GM18502 (cell line): ENCODE results near the gene CROT.

ENCODE experiments used
- ATAC-seq: cut with Tn5 transposase; IDR thresholded peaks from one replicate; pipeline ENCODE4 v1.9.1; 2021; ENCODE audit warnings: mild to moderate bottlenecking; ENCODE audit not compliant: unreplicated experiment, poor library complexity

The CROT gene

DNA sequence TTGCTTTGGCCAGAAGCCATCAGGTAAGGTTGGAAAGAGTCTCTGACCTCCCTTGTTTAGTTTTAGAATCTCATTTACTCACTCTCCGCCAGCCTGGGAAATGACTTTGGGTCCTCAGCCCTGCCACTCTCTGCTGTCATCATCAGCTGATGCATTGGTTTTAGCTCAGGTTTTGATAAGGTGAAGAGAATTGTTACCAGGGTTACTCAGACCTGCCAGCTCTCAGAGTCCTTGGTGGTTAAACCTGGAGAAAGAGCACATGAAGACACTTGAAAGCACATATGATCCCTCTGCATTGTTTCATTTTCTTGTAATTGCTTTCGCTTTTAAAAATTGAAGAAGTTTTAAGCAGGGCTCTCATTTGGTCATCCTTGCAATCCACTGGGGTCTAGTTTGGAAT lies 4.0 kb upstream of the CROT start:
- no peak for ATAC-seq

DNA sequence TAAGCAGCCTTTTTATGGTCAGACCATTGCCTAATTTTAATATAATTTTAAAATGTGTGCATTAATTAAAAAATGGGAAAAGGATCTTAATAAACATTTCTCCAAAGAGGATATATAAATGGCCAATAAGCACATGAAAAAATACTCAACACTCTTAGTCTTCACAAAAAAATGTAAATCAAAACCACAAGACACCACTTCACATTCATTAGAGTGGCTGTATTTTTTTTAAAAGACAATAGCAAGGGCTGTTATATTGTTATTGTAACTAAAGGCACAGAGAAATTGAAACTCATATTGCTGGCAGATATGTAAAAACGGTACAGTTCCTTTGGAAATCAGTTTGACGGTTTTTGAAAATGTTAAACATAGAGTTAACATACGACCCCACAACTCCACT lies 3.2 kb upstream of the CROT start:
- no peak for ATAC-seq

DNA sequence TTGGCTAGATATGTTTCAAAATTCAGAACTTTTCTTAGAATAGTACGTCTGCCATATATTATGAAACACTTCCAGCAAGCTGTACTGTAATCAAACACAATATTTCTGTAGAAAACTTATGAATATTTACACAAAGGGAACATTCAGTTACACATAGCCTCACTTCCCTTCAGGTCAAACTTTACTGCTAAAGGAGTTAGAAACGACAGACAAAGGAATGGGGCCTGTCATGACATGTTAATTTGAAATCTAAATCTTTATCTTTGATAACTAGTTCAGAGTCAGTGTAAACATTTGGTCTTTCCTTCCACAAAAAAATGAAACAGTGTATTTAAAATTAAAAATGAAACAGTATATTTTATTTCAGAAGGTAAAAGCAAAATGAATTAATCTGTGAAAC lies 1.0 kb upstream of the CROT start:
- no peak for ATAC-seq

DNA sequence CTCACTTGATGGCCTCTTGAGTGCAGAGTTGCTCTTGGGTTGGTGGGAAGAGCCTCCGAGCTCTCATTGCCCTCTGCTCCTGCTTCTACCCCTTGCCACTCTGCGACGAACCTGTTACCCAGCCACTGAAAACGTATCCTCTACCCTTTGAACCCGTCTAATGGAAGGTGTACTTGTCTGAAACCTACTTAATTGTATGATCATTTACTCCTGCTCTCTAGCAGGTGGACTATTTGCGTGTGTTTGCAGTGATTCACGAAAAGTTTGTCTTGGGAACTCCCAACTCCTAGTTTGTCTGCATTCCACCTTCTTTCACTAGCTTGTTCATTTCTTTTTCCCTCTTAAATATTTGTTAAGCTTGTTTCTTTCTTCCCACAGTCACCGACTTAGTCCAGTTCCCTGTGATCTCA lies 503 bp downstream of the CROT start:
- ATAC-seq, result peak; percentile 8

DNA sequence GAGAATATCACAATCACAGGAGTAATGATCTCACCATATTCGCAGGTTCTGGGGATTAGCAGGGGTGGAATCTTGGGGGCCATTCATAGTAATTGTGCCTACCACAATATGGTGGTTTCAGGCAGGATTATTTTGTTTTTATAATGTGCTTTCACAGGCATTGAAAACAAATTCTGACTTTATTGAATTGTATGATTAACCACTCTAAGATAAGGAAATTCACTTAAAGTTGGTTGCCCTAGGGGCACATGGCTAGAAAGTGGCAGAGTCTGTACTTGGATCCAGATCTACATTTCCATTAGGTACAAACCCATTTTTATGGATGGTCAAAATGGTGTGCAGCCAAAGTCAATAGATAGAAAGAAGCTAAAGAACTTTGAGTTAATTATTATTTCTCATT lies 1.7 kb downstream of the CROT start:
- ATAC-seq, result no peak

DNA sequence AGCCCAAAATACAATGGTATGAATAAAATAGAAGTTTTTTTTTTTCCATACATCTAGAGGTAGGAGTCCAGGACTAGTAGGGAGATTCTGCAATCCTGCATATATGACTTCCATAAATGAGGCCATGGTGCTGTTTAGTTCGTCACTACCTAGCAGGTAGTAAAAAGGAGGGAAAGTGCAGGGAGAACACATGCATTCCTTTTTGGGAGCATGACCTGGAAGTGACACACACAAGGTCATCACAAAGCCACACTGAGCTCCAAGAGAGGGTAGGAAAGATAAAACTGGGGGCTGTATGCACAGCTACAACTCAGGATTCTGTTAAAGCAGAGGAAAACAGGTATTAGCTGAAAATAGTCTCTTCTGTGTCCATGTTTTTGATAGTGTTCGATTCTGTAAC lies 2.2 kb downstream of the CROT start:
- no peak for ATAC-seq

DNA sequence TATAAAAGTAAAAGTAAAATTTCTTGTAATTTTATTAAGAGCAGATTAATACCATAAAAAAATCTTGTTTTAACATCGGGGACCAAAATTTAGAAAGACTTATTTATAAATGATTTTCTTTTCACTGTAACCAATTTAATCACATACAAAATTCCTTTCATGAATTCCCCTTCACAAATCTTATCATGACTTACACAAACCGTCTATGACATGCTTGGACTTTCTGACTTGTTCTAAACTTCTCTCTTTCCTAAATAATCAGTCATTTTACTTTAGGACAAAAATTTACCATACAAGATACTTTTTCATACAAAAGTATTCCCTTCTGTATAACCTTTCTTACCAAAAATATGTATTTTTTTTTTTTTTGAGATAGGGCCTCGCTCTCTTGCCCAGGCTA lies 9.3 kb downstream of the CROT start:
- ATAC-seq, result no peak

DNA sequence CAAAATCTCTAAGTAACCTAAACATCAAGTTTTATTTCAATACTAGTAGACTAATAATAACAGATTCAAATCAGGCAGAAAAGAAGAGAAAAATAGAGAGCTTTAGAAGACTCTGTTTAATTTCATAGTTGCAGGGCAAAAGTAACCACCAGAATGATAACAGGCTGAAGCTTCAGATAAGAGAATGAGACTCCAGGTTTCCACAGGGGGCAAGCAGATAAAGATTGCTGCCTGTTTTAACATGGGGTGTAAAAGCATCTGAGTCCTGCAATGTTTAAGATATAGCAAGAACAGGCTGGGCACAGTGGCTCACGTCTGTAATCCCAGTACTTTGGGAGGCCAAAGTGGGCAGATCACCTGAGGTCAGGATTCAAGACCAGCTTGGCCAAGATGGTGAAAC lies 11.0 kb downstream of the CROT start:
- no peak for ATAC-seq

DNA sequence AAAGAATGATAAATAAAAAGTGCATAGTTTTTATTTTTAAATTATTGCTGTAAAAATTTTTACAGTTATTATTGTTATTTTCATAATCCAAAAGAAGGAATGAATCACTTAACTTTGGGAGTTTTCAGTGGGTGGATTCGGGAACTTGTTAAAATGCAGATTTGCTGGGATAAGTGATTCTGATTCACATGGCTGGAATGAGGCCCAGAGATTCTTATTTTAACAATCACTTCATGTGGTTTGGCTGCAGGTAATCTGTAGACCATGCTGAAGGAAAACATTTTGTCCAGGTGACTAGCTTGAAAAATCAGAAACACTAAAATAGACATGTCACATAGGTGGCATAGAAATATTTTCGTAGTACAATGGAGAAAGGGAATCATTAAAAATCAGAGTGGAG lies 13.9 kb downstream of the CROT start:
- no peak for ATAC-seq

DNA sequence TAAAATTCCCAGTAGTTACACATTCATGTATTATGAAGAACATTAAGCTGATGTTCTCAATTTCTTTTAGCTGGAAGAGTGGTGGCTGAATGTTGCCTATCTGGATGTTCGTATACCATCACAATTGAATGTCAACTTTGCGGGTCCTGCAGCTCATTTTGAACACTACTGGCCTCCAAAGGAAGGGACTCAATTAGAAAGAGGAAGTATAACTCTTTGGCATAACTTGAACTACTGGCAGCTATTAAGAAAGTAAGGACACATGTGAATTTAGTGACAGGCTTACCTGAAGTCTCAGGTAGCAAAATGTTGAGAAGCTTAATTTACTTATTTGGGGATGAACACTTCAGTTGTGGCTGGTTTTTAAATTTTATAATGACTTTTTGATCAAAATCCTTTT lies 15.9 kb downstream of the CROT start:
- no peak for ATAC-seq

DNA sequence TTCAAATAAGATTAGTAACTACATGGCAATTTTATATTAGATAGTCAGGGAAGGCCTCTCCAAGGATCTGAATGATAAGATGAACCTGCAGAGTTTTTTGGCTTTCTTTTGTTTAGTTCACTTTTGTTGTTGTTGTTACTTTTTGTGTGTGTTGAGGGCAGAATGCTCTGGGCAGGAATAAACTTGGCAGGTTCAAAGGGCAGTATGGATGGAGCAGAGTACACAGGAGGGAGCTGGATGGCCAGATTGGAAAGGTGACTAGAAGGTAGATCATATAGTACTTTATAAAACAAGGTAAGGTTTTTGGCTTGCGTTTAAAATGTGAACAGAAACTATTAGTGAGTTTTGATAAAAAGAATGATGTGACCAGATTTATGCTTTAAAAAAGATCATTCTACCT lies 17.9 kb downstream of the CROT start:
- ATAC-seq, result no peak

DNA sequence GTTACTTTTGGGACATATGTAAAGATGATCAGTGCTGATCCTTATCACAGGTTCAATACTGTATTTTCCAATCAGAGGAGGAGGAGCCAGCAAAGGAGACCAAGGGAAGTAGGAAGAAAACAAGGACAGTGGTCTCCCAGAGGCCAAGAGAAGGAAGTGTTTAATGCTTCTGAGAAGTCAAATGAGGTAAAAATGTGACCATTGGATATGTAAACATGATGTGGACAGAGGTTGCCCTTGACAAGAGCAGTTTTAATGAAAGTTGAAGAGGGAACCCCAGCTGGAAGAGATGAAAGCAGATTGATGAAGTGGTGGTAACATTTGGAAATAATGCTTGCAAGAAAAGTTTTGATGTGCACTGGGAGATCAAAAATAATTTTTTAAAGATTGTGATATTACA lies 18.8 kb downstream of the CROT start:
- ATAC-seq, result no peak

DNA sequence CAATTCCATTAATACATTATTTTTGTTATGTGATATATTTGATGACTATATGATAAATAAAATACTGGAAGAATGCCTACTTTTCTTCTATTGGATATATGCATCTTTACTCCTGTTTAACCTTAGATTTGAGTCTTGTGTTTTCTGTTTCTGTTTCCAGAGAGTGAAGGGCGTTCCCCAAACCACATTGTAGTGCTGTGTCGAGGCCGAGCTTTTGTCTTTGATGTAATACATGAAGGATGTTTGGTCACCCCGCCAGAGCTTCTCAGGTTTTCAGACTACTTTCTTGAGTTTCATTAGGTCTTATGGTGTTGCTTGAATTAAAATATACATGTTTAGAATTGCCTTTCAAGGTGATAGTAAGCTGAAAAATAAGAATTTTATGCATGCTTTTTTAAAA lies 23.8 kb downstream of the CROT start:
- no peak for ATAC-seq

DNA sequence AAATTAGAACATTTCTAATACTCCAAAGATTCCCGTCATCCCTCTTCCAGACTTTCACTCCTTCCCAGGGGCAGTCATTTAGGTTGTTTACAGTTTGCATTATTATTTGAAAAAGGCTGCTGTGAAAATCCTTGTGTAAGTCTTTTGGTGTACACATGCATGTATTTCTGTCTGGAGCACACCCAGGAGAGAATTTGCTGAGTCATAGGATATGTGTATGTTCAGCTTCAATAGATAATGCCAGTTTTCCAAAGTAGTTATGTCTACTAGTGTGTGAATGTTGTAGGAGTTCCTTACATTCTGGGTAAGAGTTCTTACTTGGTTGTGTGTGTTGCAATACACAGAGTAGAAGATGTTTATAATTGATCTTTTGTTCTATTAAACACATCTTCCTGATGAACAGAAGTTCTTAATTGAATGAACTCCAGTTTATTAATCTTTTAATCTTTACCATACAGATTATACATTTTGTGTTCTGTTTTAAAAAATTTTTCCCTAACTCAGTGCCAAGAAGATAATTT lies 25.3 kb downstream of the CROT start:
- ATAC-seq, result no peak

DNA sequence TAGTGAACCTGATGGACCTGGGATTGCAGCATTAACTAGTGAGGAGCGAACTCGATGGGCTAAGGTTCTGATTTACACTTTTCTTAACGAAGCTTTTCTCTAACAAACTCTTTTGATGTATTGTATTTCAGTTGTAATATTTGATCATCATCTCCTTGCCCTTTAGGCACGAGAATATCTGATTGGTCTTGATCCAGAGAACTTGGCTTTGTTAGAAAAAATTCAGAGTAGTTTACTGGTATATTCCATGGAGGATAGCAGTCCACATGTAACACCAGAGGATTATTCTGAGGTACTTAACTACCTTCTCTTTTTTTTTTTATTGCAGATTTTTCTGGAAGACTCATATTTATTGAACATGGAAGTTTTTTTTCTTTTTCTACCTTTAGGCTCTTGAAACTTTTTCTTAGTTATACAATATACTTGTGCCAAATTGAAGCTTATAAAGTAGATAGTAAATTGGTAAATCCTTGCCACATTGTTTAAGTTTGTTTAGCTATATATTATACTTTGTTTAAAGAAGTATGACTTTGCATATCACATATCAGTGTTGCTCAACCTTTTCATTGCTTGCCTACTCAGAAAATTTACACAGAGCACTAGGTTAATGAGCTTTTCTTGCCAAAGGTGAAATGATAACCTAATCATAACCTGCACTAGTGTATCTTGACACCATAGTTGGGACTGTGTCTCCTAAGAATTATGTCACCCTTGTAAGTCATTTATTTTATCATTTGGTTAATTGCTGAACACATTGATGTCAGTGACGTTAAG lies 30.4 kb downstream of the CROT start:
- no peak for ATAC-seq

DNA sequence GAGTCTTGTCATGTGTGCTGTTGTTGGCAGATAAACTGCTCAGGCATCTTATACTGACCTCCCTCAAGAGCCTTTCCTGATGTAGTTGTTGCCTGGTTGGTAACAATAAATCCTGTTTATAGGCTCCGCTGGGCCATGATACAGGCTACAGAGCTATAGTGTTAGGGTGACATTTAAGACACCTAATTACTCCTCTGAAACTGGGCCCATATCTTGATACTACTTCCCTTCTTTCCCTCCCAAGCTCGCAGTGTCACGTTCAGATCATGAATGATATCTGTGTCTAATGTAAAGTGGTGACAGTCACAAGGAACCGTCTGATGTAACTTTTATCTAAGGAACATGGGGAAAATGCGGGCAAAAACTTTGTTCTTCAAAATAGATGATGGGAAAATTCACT lies 35.4 kb downstream of the CROT start:
- ATAC-seq, result no peak

DNA sequence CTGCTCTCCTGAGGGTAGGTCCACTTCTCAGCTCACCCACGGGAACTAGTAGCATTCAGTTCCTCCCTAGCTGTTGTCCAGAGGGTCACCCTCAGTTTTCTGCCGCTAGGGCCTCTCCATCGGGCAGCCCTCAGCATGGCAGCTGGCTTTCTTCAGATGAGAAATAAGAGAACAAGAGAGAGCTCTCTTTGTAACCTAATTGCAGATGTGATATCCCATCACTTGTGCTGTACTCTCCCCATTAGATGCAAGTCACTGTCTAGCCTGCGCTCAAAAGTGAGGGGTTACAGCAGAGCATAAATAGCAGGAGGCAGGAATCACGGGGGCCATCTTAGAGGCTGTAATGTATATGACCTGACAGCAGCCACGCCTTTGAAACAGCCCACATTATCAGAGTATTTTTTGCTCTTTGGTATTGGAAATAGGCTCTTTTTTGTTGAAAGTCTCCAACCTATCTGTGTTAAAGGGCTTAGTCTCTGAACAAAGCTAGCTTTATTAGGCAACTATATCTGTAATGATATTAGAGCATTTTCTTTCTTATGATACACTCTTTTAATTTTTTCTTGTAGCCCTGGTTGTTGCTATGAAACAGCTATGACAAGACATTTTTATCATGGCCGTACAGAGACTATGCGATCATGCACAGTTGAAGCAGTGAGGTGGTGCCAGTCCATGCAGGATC lies 45.7 kb downstream of the CROT start:
- no peak for ATAC-seq

DNA sequence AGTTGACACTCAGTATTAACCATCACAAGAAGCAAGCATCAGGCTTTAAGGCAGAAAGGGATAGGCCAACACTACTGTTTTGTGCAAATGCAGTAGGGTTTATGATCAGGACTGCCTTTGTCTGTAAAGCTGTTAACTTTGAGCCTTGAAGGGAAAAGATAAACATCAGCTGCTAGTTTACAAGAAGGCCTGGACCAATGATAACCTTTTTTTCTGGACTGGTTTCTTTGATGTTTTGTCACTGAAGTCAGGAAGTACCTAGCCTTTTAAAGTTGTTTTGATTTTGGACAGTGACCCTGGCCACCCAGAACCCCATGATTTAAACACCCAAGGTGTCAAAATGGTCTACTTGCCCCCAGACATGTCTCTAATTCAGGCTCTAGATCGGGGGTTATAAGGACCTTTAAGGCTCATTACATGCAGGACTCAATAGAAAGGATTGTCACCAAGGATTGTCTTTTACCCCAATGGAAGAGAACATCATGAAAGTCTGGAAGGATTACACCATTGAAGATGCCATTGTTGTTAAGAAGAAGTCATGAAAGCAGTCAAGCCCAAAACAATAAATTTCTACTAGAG lies 50.1 kb downstream of the CROT start:
- no peak for ATAC-seq

DNA sequence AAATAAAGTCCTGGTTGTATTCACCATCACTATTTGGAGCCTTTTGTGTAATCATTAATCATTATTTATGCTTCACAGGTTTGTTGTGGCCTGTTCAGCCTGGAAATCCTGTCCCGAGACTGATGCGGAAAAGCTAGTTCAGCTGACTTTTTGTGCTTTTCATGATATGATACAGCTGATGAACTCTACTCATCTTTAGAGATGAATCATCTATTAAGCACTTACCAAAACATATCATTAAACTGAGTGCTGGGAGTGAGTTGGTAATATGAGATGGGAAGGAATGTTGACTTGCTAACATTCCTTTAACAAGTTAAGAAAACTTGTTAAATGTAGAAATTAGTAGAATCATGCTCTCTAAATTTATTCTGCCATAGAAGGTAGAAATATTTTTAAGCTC lies 53.0 kb downstream of the CROT start:
- ATAC-seq, result no peak

DNA sequence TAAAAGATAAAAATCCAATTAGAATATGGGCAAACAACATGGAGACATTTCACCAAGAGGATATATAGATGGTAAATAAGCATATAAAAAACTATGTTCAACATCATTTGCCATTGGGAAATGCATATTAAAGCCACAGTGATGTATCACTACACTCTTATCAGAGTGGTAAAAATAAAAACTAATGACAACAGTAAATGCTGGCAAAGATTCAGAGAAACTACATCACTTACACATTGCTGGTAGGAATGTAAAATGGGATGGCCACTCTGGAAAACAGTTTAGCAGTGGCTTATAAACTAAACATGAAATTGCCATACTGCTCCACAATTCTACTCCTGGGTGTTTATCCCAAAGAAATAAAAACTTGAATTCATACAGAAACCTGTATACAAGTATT lies 59.2 kb downstream of the CROT start:
- no peak for ATAC-seq

DNA sequence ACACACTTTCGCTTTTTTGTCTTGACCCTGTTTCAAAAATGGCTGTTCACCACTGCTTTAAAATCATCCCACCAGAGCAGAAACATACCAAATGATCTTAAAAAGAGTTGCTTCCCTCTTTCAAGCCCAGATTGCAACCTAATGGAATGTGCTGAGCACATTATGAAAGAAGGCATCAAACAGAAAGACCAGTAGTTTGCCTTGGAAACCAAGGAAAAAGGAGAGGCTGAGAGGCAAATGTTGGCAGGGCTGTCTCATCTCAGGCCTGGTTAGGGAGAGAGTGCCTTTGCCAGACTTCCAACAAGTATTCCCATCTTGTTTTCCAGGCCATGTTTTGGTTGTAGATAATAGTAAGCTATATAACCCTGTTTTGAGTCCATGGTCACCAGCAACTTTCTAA lies 65.7 kb downstream of the CROT start:
- ATAC-seq, result no peak

DNA sequence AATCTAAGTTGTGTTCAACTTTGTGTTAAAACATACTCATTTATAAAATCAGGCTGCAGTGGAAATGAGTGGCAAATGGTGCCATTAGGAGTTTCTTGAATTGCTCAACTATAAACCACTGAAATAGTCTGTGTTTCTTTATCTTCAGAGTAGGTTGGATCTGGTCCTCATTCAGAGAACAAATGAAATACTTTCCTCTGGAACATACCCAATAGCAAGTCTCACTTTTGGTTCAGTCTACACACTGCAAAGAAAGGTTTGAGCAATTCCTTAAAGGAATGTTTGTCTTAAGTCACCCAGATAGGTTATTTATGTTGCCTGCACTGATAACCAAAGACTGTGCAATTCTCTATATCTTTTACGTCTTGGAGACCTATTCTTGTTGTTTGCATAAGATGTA lies 67.6 kb downstream of the CROT start:
- no peak for ATAC-seq
